WTC11 (cell line): ENCODE measurements around the gene BBS2. TPM values are rescaled to one million over a fixed set of nuclear protein-coding genes. Genes with fewer than 3 reads are reported as not detected.

Source experiments
- ATAC-seq: fragments of 200-7000 bp; cut with Tn5 transposase; 2 replicates; pipeline ENCODE4 v1.10.0; 2021; ENCODE audit warnings: mild to moderate bottlenecking, moderate library complexity
- CTCF ChIA-PET: fragments of 300-600 bp; sonication (Branson Sonifier 250); formaldehyde crosslinking; loops from one replicate; lab custom pipeline; 2021; ENCODE audit warnings: antibody characterized with exemption; lab: Charles Lee
- POLR2A ChIA-PET: fragments of 350-600 bp; sonication (Branson Sonifier 250); formaldehyde crosslinking; loops from one replicate; lab custom pipeline; 2021; ENCODE audit warnings: antibody characterized with exemption; lab: Charles Lee
- DNase-seq: peaks from one replicate; pipeline ENCODE4 v3.0.0; 2021; ENCODE audit warnings: low spot score
- H3K27ac Mint-ChIP-seq: 2 replicates; pipeline ENCODE4 v1.8.0; 2021; ENCODE audit warnings: mixed read lengths
- H3K27me3 Mint-ChIP-seq: 2 replicates; pipeline ENCODE4 v1.8.0; 2021; ENCODE audit warnings: low read depth, mild to moderate bottlenecking, moderate library complexity, mixed read lengths
- H3K36me3 Mint-ChIP-seq: 2 replicates; pipeline ENCODE4 v1.8.0; 2021; ENCODE audit warnings: mixed read lengths
- H3K4me1 Mint-ChIP-seq: 2 replicates; pipeline ENCODE4 v1.8.0; 2022; ENCODE audit warnings: mixed read lengths
- H3K4me3 Mint-ChIP-seq: 2 replicates; pipeline ENCODE4 v1.8.0; 2021; ENCODE audit warnings: mild to moderate bottlenecking, moderate library complexity, mixed read lengths
- H3K9me3 Mint-ChIP-seq: 2 replicates; pipeline ENCODE4 v1.8.0; 2021; ENCODE audit warnings: mixed read lengths
- CREB1 ChIP-seq: sonication (generic); formaldehyde crosslinking; IDR thresholded peaks from 2 replicates; pipeline ENCODE4 v1.8.0; 2023; ENCODE audit warnings: mild to moderate bottlenecking, missing genetic modification reagents
- E2F4 ChIP-seq: sonication (generic); formaldehyde crosslinking; IDR thresholded peaks from 2 replicates; pipeline ENCODE4 v1.8.1; 2022; ENCODE audit warnings: low read depth, mild to moderate bottlenecking, moderate library complexity, missing genetic modification reagents, borderline replicate concordance
- E2F5 ChIP-seq: sonication (generic); formaldehyde crosslinking; IDR thresholded peaks from 2 replicates; pipeline ENCODE4 v1.8.1; 2022; ENCODE audit warnings: mild to moderate bottlenecking, moderate library complexity, missing genetic modification reagents
- ELF4 ChIP-seq: sonication (generic); formaldehyde crosslinking; IDR thresholded peaks from 2 replicates; pipeline ENCODE4 v1.8.1; 2022; ENCODE audit warnings: low read depth, mild to moderate bottlenecking, moderate library complexity, missing genetic modification reagents
- ERG ChIP-seq: fragments of 250-450 bp; sonication (Bioruptor Pico); IDR thresholded peaks from 2 replicates; pipeline ENCODE4 v1.8.0; 2021; ENCODE audit warnings: mild to moderate bottlenecking
- ESRRA ChIP-seq: sonication (generic); formaldehyde crosslinking; IDR thresholded peaks from 2 replicates; pipeline ENCODE4 v1.8.1; 2022; ENCODE audit warnings: mild to moderate bottlenecking, missing genetic modification reagents, borderline replicate concordance
- FOXK1 ChIP-seq: sonication (generic); formaldehyde crosslinking; IDR thresholded peaks from 2 replicates; pipeline ENCODE4 v1.8.0; 2022; ENCODE audit warnings: mild to moderate bottlenecking, moderate library complexity, missing genetic modification reagents
- GABPB1 ChIP-seq: sonication (generic); formaldehyde crosslinking; IDR thresholded peaks from 2 replicates; pipeline ENCODE4 v1.8.1; 2023; ENCODE audit warnings: mild to moderate bottlenecking, missing genetic modification reagents
- KAT7 ChIP-seq: sonication (generic); formaldehyde crosslinking; IDR thresholded peaks from 2 replicates; pipeline ENCODE4 v1.8.1; 2023; ENCODE audit warnings: missing genetic modification reagents, mild to moderate bottlenecking, borderline replicate concordance
- NFYB ChIP-seq: sonication (generic); formaldehyde crosslinking; conservative IDR thresholded peaks from 2 replicates; pipeline ENCODE4 v1.8.0; 2022; ENCODE audit warnings: low read depth, missing genetic modification reagents
- NR2C2 ChIP-seq: sonication (generic); formaldehyde crosslinking; IDR thresholded peaks from 2 replicates; pipeline ENCODE4 v1.8.0; 2022; ENCODE audit warnings: mild to moderate bottlenecking, missing genetic modification reagents
- NR3C1 ChIP-seq: sonication (generic); formaldehyde crosslinking; conservative IDR thresholded peaks from 2 replicates; pipeline ENCODE4 v1.8.1; 2023; ENCODE audit warnings: low read depth, mild to moderate bottlenecking, missing genetic modification reagents
- OVOL2 ChIP-seq: fragments of 250-450 bp; sonication (Bioruptor Pico); IDR thresholded peaks from 2 replicates; pipeline ENCODE4 v1.9.0; 2021; ENCODE audit warnings: mild to moderate bottlenecking, borderline replicate concordance
- RORB ChIP-seq: fragments of 250-450 bp; sonication (Bioruptor Pico); IDR thresholded peaks from 2 replicates; pipeline ENCODE4 v1.9.0; 2021; ENCODE audit warnings: mild to moderate bottlenecking
- SMAD4 ChIP-seq: sonication (generic); formaldehyde crosslinking; IDR thresholded peaks from 2 replicates; pipeline ENCODE4 v1.8.0; 2022; ENCODE audit warnings: mild to moderate bottlenecking, missing genetic modification reagents
- SOX15 ChIP-seq: fragments of 250-450 bp; sonication (Bioruptor Pico); IDR thresholded peaks from 2 replicates; pipeline ENCODE4 v1.9.0; 2021; ENCODE audit warnings: mild to moderate bottlenecking
- TCF7 ChIP-seq: sonication (generic); formaldehyde crosslinking; IDR thresholded peaks from 2 replicates; pipeline ENCODE4 v1.8.0; 2022; ENCODE audit warnings: mild to moderate bottlenecking, low read depth, missing genetic modification reagents, moderate library complexity
- TEAD1 ChIP-seq: sonication (generic); formaldehyde crosslinking; IDR thresholded peaks from 2 replicates; pipeline ENCODE4 v1.8.0; 2022; ENCODE audit warnings: mild to moderate bottlenecking, missing genetic modification reagents
- USF2 ChIP-seq: sonication (generic); formaldehyde crosslinking; IDR thresholded peaks from 2 replicates; pipeline ENCODE4 v1.8.1; 2023; ENCODE audit warnings: mild to moderate bottlenecking, missing genetic modification reagents, moderate library complexity
- ZBTB21 ChIP-seq: sonication (generic); formaldehyde crosslinking; IDR thresholded peaks from 2 replicates; pipeline ENCODE4 v1.8.1; 2023; ENCODE audit warnings: mild to moderate bottlenecking, missing genetic modification reagents, borderline replicate concordance
- ZNF121 ChIP-seq: sonication (generic); formaldehyde crosslinking; IDR thresholded peaks from 2 replicates; pipeline ENCODE4 v1.8.0; 2023; ENCODE audit warnings: missing genetic modification reagents
- ZNF396 ChIP-seq: fragments of 250-450 bp; sonication (Bioruptor Pico); IDR thresholded peaks from 2 replicates; pipeline ENCODE4 v1.8.0; 2021; ENCODE audit warnings: mild to moderate bottlenecking, moderate library complexity, borderline replicate concordance
- total RNA-seq: library from RNA; stranded (reverse); gene quantifications from 3 replicates; pipeline ENCODE4 v1.2.3, GENCODE V29; 2021

BBS2 gene
- total RNA-seq, 1 experiment from 2014 or later, result 19.1 TPM

GRCh38 chr16:56525236-56525635 lies 5.4 kb upstream of the BBS2 start:
- DNase-seq, result no peak
- CTCF ChIA-PET, result no interaction called here
- Mint-ChIP-seq H3K4me3 (no peak overlapping the region), H3K27me3 (peaks cover 6% of the 10 kb centered on the region), H3K27ac (no peak overlapping the region)
- no peak for ATAC-seq
- POLR2A ChIA-PET, result no interaction called here
- no peak for TF ChIP-seq ZNF396
- TF ChIP-seq RORB (CRISPR knock-in tag), result no peak
- TF ChIP-seq, all 79 proteins: peak for 0
- Mint-ChIP-seq H3K4me1 (peaks cover 5% of the 10 kb centered on the region), H3K36me3 (no peaks in the 10 kb centered on the region), H3K9me3 (no peaks in the 10 kb centered on the region)

- TF ChIP-seq ELF4 (CRISPR knock-in tag) (no peak), E2F5 (no peak), GABPB1 (CRISPR knock-in tag) (no peak), ZBTB21 (CRISPR knock-in tag) (no peak), NFYB (CRISPR knock-in tag) (no peak), TCF7 (CRISPR knock-in tag) (no peak), ZNF121 (CRISPR knock-in tag) (no peak), USF2 (CRISPR knock-in tag) (no peak), ESRRA (no peak), FOXK1 (CRISPR knock-in tag) (no peak), NR2C2 (CRISPR knock-in tag) (no peak), SOX15 (CRISPR knock-in tag) (no peak), TEAD1 (CRISPR knock-in tag) (no peak), SMAD4 (CRISPR knock-in tag) (no peak), KAT7 (no peak), RORB (CRISPR knock-in tag) (no peak)
- DNase-seq (no peak), ATAC-seq (no peak; the same call in 1 of the 2 replicates)
- Mint-ChIP-seq H3K9me3 (no peaks in the 10 kb centered on the region), H3K27ac (0 out of 2 replicates have a peak overlapping the region, but pooled peaks have one; percentile 19), H3K4me1 (peaks cover 17% of the 10 kb centered on the region), H3K4me3 (peak overlapping the region; percentile 75), H3K36me3 (no peaks in the 10 kb centered on the region), H3K27me3 (peaks cover under 1% of the 10 kb centered on the region; the same call in 1 of the 2 replicates)
- POLR2A ChIA-PET, result no interaction called here
- CTCF ChIA-PET, result no interaction called here
These were observed 390 bp upstream of the BBS2 start for GRCh38 chr16:56520251-56520577.

GRCh38 chr16:56518425-56518824 lies 1.4 kb downstream of the BBS2 start:
- TF ChIP-seq NR3C1 (no peak), E2F4 (CRISPR knock-in tag) (no peak)
- TF ChIP-seq, all 79 proteins: peak for 0

GRCh38 chr16:56517206-56517605 lies 2.6 kb downstream of the BBS2 start:
- POLR2A ChIA-PET, result no interaction called here
- DNase-seq (no peak), ATAC-seq (no peak)
- H3K4me1 Mint-ChIP-seq, result peaks cover 21% of the 10 kb centered on the region
- no peak overlapping the region for H3K4me3 Mint-ChIP-seq
- CTCF ChIA-PET, result interaction anchor here (0.8 to 1.9 kb wide), 4 partner anchors 30 to 185 kb away, joined by 3 to 9 read pairs (median 4); partner anchors contain the start of gene MT1F
- no peaks in the 10 kb centered on the region; the same call in 1 of the 2 replicates for H3K9me3 Mint-ChIP-seq
- no peaks in the 10 kb centered on the region for H3K27me3 Mint-ChIP-seq
- H3K36me3 Mint-ChIP-seq, result peaks cover 3% of the 10 kb centered on the region
- TF ChIP-seq OVOL2 (CRISPR knock-in tag), result no peak
- no peak for TF ChIP-seq E2F5
- no peak for TF ChIP-seq CREB1
- no peak for TF ChIP-seq ERG (CRISPR knock-in tag)
- no peak overlapping the region for H3K27ac Mint-ChIP-seq

More at GRCh38 chr16:56518425-56518824, 1.4 kb downstream of the BBS2 start:
- H3K9me3 Mint-ChIP-seq, result no peaks in the 10 kb centered on the region
- peaks cover 21% of the 10 kb centered on the region for H3K4me1 Mint-ChIP-seq
- DNase-seq (no peak), ATAC-seq (no peak)
- CTCF ChIA-PET, result interaction anchor here (1.9 kb wide), 1 partner anchor 82 kb away, joined by 9 read pairs; no protein-coding TSS in a partner anchor
- no peak overlapping the region for H3K27ac Mint-ChIP-seq
- POLR2A ChIA-PET, result no interaction called here
- H3K36me3 Mint-ChIP-seq, result no peaks in the 10 kb centered on the region
- no peaks in the 10 kb centered on the region; the same call in 1 of the 2 replicates for H3K27me3 Mint-ChIP-seq
- H3K4me3 Mint-ChIP-seq, result peak overlapping the region; percentile 75
